ENCODE measurements around the gene OR2F1.

GRCh38 chr7:143967398-143967797 is 12.8 kb downstream of the OR2F1 start:
- TF ChIP-seq CTCF (IDR thresholded peaks at IDR 0.05) (no peak), POLR2A (IDR thresholded peaks at IDR 0.05) (no peak)
